GM18868 (cell line): ENCODE data around the gene RAI14.

Source experiments
- ATAC-seq: cut with Tn5 transposase; IDR thresholded peaks from one replicate; pipeline ENCODE4 v1.9.1; 2021; ENCODE audit warnings: mild to moderate bottlenecking, moderate library complexity; ENCODE audit not compliant: unreplicated experiment

The RAI14 gene

GRCh38 chr5:34674187-34674586, 18.1 kb downstream of the RAI14 start:
- no peak for ATAC-seq

GRCh38 chr5:34675857-34676256, 19.7 kb downstream of the RAI14 start:
- ATAC-seq: no peak

GRCh38 chr5:34676416-34676815, 20.3 kb downstream of the RAI14 start:
- ATAC-seq: no peak

- ATAC-seq: no peak
These were observed 21.3 kb downstream of the RAI14 start for GRCh38 chr5:34677428-34677827.

GRCh38 chr5:34680896-34681295, 24.8 kb downstream of the RAI14 start:
- no peak for ATAC-seq

GRCh38 chr5:34682926-34683623, 26.9 kb downstream of the RAI14 start:
- no peak for ATAC-seq

- ATAC-seq: no peak
These were observed 28.3 kb downstream of the RAI14 start for GRCh38 chr5:34684281-34684979.

GRCh38 chr5:34684980-34685352, 28.8 kb downstream of the RAI14 start:
- ATAC-seq: no peak

GRCh38 chr5:34685485-34686165, 29.5 kb downstream of the RAI14 start:
- no peak for ATAC-seq

GRCh38 chr5:34686762-34687268, 30.7 kb downstream of the RAI14 start:
- no peak for ATAC-seq

- no peak for ATAC-seq
These were observed 31.3 kb downstream of the RAI14 start for GRCh38 chr5:34687269-34688011.

- ATAC-seq: no peak
These were observed 32.1 kb downstream of the RAI14 start for GRCh38 chr5:34688015-34688810.

- no peak for ATAC-seq
These were observed 34.2 kb downstream of the RAI14 start for GRCh38 chr5:34690301-34690700.

- ATAC-seq: no peak
These were observed 34.8 kb downstream of the RAI14 start for GRCh38 chr5:34690898-34691297.

GRCh38 chr5:34691326-34691725, 35.2 kb downstream of the RAI14 start:
- no peak for ATAC-seq

- ATAC-seq: no peak
These were observed 36.7 kb downstream of the RAI14 start for GRCh38 chr5:34692786-34693185.

- ATAC-seq: no peak
These were observed 37.9 kb downstream of the RAI14 start for GRCh38 chr5:34694012-34694411.

GRCh38 chr5:34694685-34695084, 38.6 kb downstream of the RAI14 start:
- ATAC-seq: no peak

GRCh38 chr5:34695275-34696027, 39.3 kb downstream of the RAI14 start:
- ATAC-seq: peak; percentile 80
